Muscle layer of colon (tissue), 2 donors: ENCODE results near the gene SLC9B1.

Experiments used
- H3K27ac ChIP-seq: one replicate; pipeline ENCODE4 v1.7.0; 2013; ENCODE audit warnings: low read depth, mild to moderate bottlenecking, low read length, moderate library complexity
- H3K27me3 ChIP-seq, 2 donors: one replicate each; pipeline ENCODE4 v1.7.0; 2013; ENCODE audit warnings: low read length in 2 of 2, mild to moderate bottlenecking in 2 of 2; ENCODE audit not compliant: insufficient read depth in 2 of 2, control insufficient read depth in 1 of 2
- H3K36me3 ChIP-seq: one replicate; pipeline ENCODE4 v1.7.0; 2013; ENCODE audit warnings: mild to moderate bottlenecking, low read length; ENCODE audit not compliant: insufficient read depth
- H3K4me1 ChIP-seq: one replicate; pipeline ENCODE4 v1.7.0; 2013; ENCODE audit warnings: mild to moderate bottlenecking, low read length; ENCODE audit not compliant: insufficient read depth
- H3K4me3 ChIP-seq, 2 donors: one replicate each; pipeline ENCODE4 v1.7.0; 2013; ENCODE audit warnings: low read length in 2 of 2, low read depth in 1 of 2, mild to moderate bottlenecking in 1 of 2, moderate library complexity in 1 of 2
- H3K9ac ChIP-seq: one replicate; pipeline ENCODE4 v1.7.0; 2013; ENCODE audit warnings: low read length
- H3K9me3 ChIP-seq: one replicate; pipeline ENCODE4 v1.7.0; 2013; ENCODE audit warnings: mild to moderate bottlenecking, low read length
- donor health status: abdominal sarcoma.
- donor health status: Adenocarcinoma of cecum.

The SLC9B1 gene

DNA sequence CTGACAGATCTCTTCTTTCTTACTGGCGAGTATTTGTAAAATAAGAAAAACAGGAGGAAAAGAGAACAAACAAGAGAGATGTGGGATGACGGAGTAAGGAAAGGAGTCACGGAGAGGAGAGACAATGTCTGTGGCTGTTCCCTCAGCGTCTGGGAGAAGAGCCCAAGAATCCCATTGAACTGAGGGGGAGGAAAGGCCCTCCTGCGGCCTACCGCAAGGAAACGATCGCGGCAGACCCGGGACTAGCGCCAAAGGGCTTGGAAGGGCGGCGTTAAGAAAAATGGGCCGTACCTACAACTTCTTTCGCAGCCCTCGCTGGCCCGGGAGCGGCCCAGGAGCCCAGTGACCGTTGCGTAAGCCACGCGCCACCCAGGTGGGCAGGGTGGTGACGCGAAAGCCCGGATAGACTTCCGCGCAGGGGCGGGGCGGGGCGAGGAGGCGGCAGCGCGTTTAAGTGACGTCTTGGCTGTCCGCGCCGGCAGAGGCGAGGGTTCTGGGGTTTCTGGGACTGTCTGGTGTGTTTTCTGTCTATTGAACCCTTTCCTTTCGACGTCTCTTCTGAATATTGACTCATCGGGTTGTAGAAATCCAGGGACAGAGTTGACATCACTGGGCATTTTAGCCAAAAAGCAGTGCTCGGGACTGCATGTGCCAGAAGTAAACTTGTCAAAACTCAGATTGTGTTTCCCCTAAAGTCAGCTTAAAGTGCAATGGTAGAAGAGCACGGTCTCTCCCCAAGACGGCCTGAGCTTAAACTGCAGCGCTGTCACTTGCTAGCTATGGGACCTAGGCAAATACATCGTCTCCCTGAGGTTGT is at the start of gene SLC9B1:
SLC9B1 (minus strand) TSS at position 398 of the 817 bp plus-strand sequence. CDS start 27,994 bp downstream, outside the sequence.
- Histone ChIP-seq H3K9me3 (no peaks in the 10 kb centered on the region), H3K36me3 (no peaks in the 10 kb centered on the region), H3K9ac (peak within 1 kb of the TSS; percentile 96), H3K4me1 (peaks cover 7% of the 10 kb centered on the region), H3K4me3 (peak within 1 kb of the TSS; percentile 31 to 76), H3K27me3 (no peaks in the 10 kb centered on the region), H3K27ac (peak within 1 kb of the TSS; percentile 91)

DNA sequence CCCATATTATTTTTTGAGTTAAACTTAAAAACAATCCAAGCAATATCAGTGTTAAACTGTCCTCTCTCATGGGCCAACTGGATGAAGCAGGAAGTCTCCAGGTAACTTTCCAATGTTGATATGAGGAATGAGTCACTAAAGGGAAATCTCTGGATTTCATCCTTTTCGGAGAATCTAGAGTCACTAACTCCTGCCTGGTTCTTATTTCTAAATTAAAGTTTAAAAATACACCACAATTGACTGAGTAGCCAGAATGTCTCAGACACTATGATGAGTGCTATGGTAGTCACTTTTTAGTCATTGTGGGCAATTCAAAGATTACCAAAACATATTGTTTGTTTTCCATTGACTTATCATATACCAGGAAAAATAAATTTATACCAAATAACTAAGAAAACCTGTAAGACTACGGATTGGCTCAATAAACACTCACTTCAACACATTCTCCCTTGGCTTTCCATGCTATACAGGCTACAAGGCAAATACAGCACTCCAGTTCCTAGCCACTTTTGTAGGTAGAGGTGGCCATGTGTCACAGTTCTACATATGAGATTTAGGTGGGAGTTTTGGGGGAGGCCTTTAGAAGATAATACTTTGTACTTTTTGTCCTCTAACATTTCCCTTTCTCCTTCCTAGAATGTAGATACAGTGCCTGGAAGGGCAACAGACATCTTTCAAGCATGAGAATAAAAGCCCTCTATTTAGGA is 48.5 kb upstream of the SLC9B1 start:
- Histone ChIP-seq H3K9ac (no peak overlapping the region), H3K27me3 (no peaks in the 10 kb centered on the region), H3K4me1 (no peaks in the 10 kb centered on the region), H3K27ac (no peak overlapping the region), H3K4me3 (no peak overlapping the region), H3K36me3 (no peaks in the 10 kb centered on the region), H3K9me3 (no peaks in the 10 kb centered on the region)

- Histone ChIP-seq H3K4me1 (no peaks in the 10 kb centered on the region), H3K9ac (no peak overlapping the region), H3K27me3 (no peaks in the 10 kb centered on the region), H3K36me3 (no peaks in the 10 kb centered on the region), H3K27ac (no peak overlapping the region), H3K4me3 (no peak overlapping the region), H3K9me3 (no peaks in the 10 kb centered on the region)
These were observed 41.1 kb upstream of the SLC9B1 start for GRCh38 chr4:103060453-103061148.

DNA sequence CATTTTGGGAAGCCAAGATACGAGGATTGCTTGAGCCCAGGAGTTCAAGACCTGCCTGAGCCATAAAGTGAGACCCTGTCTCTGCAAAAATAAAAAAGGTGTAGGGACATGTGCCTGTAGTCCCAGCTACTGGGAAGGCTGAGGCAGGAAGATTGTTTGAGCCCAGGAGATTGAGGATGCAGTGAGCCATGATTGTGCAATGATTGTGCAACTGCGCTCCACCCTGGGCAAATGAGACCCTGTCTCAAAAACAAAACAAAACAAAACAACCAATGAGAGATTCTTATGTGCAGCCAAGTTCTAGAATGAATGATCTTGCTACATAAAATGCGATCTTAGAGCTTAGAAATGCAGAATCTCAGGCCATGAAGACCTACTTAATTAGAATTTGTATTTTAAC is 34.5 kb upstream of the SLC9B1 start:
- Histone ChIP-seq H3K4me1 (no peaks in the 10 kb centered on the region), H3K27me3 (no peaks in the 10 kb centered on the region), H3K9ac (no peak overlapping the region), H3K4me3 (no peak overlapping the region), H3K36me3 (peaks cover 7% of the 10 kb centered on the region), H3K9me3 (no peaks in the 10 kb centered on the region), H3K27ac (no peak overlapping the region)

DNA sequence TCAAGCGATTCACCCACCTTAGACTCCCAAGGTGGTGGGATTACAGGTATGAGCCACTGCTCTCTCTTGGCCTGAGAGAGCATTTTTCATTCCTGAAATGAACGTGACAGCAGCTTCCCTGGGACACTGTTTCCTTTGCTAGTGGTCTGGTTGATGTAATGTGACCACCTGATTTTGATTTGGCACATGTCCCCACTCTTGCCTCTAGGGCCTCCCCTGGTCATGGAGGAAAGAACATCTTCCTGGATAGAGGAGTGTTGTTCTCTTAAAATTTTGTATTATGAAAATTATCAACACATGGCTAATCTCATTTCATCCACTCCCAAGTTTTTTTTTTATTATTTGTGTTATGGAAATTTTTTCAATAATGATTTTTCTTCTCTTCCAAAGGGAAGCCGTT is 33.3 kb upstream of the SLC9B1 start:
- H3K9ac ChIP-seq = no peak overlapping the region
- no peaks in the 10 kb centered on the region for H3K9me3 ChIP-seq
- H3K27ac ChIP-seq = no peak overlapping the region
- no peak overlapping the region for H3K4me3 ChIP-seq
- H3K27me3 ChIP-seq = no peaks in the 10 kb centered on the region
- peaks cover 7% of the 10 kb centered on the region for H3K36me3 ChIP-seq
- no peaks in the 10 kb centered on the region for H3K4me1 ChIP-seq

DNA sequence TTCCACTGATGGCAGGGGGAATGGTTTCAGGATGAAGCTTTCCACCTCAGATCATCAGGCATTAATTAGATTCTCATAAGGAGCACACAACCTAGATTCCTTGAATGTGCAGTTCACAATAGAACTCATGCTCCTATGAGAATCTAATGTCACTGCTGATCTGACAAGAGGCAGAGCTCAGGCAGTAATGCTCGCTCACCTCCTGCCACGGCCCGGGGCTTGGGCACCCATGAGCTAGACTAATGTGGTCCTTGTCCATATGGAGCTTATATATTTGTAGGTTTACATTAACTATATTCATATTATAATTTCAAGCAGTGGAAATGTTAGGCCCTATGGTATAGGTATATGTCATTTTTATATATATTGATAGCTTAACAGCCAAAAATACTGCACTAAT is 32.6 kb upstream of the SLC9B1 start:
- Histone ChIP-seq H3K9me3 (no peaks in the 10 kb centered on the region), H3K4me1 (no peaks in the 10 kb centered on the region), H3K27ac (no peak overlapping the region), H3K36me3 (peaks cover 7% of the 10 kb centered on the region), H3K9ac (no peak overlapping the region), H3K4me3 (no peak overlapping the region), H3K27me3 (no peaks in the 10 kb centered on the region)

GRCh38 chr4:103050736-103051436 is 31.4 kb upstream of the SLC9B1 start:
- H3K27me3 ChIP-seq = no peaks in the 10 kb centered on the region
- no peak overlapping the region for H3K9ac ChIP-seq

GRCh38 chr4:103046416-103047290 is 27.1 kb upstream of the SLC9B1 start:
- H3K27ac ChIP-seq = no peak overlapping the region
- no peaks in the 10 kb centered on the region for H3K4me1 ChIP-seq
- H3K27me3 ChIP-seq = no peaks in the 10 kb centered on the region
- H3K9ac ChIP-seq = no peak overlapping the region
- H3K36me3 ChIP-seq = peaks cover 10% of the 10 kb centered on the region
- no peak overlapping the region for H3K4me3 ChIP-seq
- H3K9me3 ChIP-seq = no peaks in the 10 kb centered on the region

More at GRCh38 chr4:103050736-103051436, 31.4 kb upstream of the SLC9B1 start:
- no peak overlapping the region for H3K27ac ChIP-seq
- peaks cover 7% of the 10 kb centered on the region for H3K36me3 ChIP-seq
- no peaks in the 10 kb centered on the region for H3K9me3 ChIP-seq
- no peaks in the 10 kb centered on the region for H3K4me1 ChIP-seq
- H3K4me3 ChIP-seq = no peak overlapping the region

DNA sequence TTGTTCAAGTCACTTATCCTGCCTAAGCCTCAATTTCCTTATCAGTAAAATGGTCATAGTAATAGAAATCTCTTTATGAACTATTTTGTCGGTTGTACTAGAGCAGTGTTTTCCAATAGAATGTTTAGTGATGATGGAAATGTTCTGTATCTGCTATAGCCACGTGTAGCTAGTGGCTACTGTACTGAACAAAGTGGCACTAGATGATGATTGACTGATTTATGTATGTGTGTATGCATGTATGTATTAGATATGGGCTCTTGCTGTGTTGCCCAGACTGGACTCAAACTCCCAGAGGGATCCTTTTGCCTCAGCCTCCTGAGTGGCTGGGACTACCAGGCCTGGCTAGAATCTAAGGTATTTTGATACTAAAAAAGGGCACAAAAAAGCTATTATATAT is 24.7 kb upstream of the SLC9B1 start:
- Histone ChIP-seq H3K4me3 (no peak overlapping the region), H3K9me3 (no peaks in the 10 kb centered on the region), H3K27ac (no peak overlapping the region)

GRCh38 chr4:103036169-103036568 is 16.7 kb upstream of the SLC9B1 start:
- H3K4me1 ChIP-seq = no peaks in the 10 kb centered on the region
- peaks cover 5% of the 10 kb centered on the region for H3K36me3 ChIP-seq
- no peaks in the 10 kb centered on the region for H3K9me3 ChIP-seq
- H3K9ac ChIP-seq = no peak overlapping the region
- H3K27me3 ChIP-seq = no peaks in the 10 kb centered on the region
- H3K27ac ChIP-seq = no peak overlapping the region
- no peak overlapping the region for H3K4me3 ChIP-seq

More for the DNA sequence above, 24.7 kb upstream of the SLC9B1 start:
- no peaks in the 10 kb centered on the region for H3K27me3 ChIP-seq
- H3K9ac ChIP-seq = no peak overlapping the region
- H3K36me3 ChIP-seq = peaks cover 4% of the 10 kb centered on the region
- no peaks in the 10 kb centered on the region for H3K4me1 ChIP-seq
